A549 (cell line): ENCODE data around the gene CTNNA3.

Experiments used
- EHMT2 ChIP-seq: fragments of 200-600 bp; sonication (generic); IDR thresholded peaks from 2 replicates; pipeline ENCODE4 v1.6.1; 2016; ENCODE audit warnings: antibody characterized with exemption, low read depth, mild to moderate bottlenecking, moderate library complexity
- JUNB ChIP-seq: fragments of >200 bp; sonication (Bioruptor Twin); formaldehyde crosslinking; IDR thresholded peaks from 2 replicates; pipeline ENCODE4 v1.6.1; 2016
- KDM1A ChIP-seq: fragments of 200-600 bp; sonication (generic); IDR thresholded peaks from 2 replicates; pipeline ENCODE4 v1.6.1; 2016; ENCODE audit warnings: low read depth, mild to moderate bottlenecking
- POLR2A ChIP-seq: IDR thresholded peaks from 2 replicates; pipeline ENCODE4 v1.6.1; 2012; ENCODE audit warnings: mild to moderate bottlenecking, low read length
- RAD21 ChIP-seq, 2 experiments: fragments of >200 bp in 1 of 2; sonication (Bioruptor Twin) in 1 of 2; formaldehyde crosslinking in 1 of 2; IDR thresholded peaks in 1 of 2; conservative IDR thresholded peaks in 1 of 2; 2 replicates in 1 of 2; 3 replicates in 1 of 2; pipeline ENCODE4 v1.6.1; 2012 to 2018; ENCODE audit warnings: inconsistent platforms in 1 of 2
- RNF2 ChIP-seq: fragments of 200-600 bp; sonication (generic); IDR thresholded peaks from 2 replicates; pipeline ENCODE4 v1.6.1; 2016; ENCODE audit warnings: low read depth, mild to moderate bottlenecking, antibody characterized with exemption, moderate library complexity, borderline replicate concordance
- SMC3 ChIP-seq: fragments of >200 bp; sonication (Bioruptor Twin); formaldehyde crosslinking; IDR thresholded peaks from 3 replicates; pipeline ENCODE4 v1.6.1; 2018; ENCODE audit warnings: inconsistent platforms
- TF ChIP-seq, protein P1 (sequence below): fragments of >200 bp; sonication (Bioruptor Twin); formaldehyde crosslinking; IDR thresholded peaks from 3 replicates; pipeline ENCODE4 v1.5.1; 2016
- TF ChIP-seq, protein P2 (sequence below): IDR thresholded peaks from 2 replicates; pipeline ENCODE4 v1.6.1; 2012; ENCODE audit warnings: low read depth, borderline replicate concordance
- TF ChIP-seq, protein P3 (sequence below): IDR thresholded peaks from 2 replicates; pipeline ENCODE4 v1.6.1; 2012

DNA sequence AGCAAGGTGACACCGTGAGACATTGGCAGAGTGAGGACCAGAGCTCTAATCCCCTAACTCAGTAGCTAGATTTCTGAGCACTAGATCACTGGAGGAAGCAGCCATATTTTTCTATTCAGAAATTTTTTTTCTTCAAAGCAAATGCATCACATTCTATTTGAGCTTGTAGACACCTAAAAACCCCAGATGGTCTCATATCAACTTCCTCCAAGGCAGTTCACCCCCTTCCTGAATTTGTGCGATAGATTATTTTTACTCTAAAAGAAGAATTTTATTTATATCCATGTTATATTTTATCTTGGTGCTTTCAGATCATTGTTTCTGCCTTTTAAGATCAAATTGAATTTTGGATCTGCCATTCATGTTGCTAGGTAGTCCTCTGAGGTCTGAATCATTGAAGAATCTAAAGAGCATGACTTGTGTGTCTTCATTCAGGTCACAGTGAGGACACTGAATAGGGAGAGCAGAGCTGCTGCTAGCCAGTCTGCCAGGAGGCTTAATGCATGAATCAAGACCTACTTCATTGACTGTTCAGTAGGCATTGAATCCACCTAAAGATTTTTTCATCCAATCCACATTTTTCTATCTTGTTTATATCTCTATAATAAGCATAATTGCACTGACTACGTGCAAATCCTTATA, 863.1 kb downstream of the CTNNA3 start:
- TF ChIP-seq JUNB = no peak
- TF ChIP-seq, protein P1, sequence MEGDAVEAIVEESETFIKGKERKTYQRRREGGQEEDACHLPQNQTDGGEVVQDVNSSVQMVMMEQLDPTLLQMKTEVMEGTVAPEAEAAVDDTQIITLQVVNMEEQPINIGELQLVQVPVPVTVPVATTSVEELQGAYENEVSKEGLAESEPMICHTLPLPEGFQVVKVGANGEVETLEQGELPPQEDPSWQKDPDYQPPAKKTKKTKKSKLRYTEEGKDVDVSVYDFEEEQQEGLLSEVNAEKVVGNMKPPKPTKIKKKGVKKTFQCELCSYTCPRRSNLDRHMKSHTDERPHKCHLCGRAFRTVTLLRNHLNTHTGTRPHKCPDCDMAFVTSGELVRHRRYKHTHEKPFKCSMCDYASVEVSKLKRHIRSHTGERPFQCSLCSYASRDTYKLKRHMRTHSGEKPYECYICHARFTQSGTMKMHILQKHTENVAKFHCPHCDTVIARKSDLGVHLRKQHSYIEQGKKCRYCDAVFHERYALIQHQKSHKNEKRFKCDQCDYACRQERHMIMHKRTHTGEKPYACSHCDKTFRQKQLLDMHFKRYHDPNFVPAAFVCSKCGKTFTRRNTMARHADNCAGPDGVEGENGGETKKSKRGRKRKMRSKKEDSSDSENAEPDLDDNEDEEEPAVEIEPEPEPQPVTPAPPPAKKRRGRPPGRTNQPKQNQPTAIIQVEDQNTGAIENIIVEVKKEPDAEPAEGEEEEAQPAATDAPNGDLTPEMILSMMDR = no peak
- TF ChIP-seq KDM1A = no peak
- no peak for TF ChIP-seq POLR2A
- no peak for TF ChIP-seq EHMT2
- TF ChIP-seq SMC3 = no peak
- no peak for TF ChIP-seq RNF2
- TF ChIP-seq, protein P2, sequence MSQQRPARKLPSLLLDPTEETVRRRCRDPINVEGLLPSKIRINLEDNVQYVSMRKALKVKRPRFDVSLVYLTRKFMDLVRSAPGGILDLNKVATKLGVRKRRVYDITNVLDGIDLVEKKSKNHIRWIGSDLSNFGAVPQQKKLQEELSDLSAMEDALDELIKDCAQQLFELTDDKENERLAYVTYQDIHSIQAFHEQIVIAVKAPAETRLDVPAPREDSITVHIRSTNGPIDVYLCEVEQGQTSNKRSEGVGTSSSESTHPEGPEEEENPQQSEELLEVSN = no peak
- TF ChIP-seq, protein P3, sequence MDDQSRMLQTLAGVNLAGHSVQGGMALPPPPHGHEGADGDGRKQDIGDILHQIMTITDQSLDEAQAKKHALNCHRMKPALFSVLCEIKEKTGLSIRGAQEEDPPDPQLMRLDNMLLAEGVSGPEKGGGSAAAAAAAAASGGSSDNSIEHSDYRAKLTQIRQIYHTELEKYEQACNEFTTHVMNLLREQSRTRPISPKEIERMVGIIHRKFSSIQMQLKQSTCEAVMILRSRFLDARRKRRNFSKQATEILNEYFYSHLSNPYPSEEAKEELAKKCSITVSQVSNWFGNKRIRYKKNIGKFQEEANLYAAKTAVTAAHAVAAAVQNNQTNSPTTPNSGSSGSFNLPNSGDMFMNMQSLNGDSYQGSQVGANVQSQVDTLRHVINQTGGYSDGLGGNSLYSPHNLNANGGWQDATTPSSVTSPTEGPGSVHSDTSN = no peak
- TF ChIP-seq RAD21 (conservative IDR thresholded peaks at IDR 0.05 in 1 of 2, IDR thresholded peaks at IDR 0.05 in 1 of 2) = no peak
